Dedifferentiated amniotic fluid mesenchymal stem cell (primary cell): Measurements from ENCODE around the gene KLHL9.

Experiments
- DNase-seq: peaks from one replicate; pipeline ENCODE4 v3.0.0-alpha.2; 2016; ENCODE audit errors: extremely low spot score

KLHL9 gene

GRCh38 chr9:21317956-21318923 is 17.0 kb downstream of the KLHL9 start:
- DNase-seq, result peak; percentile 51

- no peak for DNase-seq
Measured at GRCh38 chr9:21316860-21317259, 18.3 kb downstream of the KLHL9 start.

GRCh38 chr9:21316032-21316842 is 19.0 kb downstream of the KLHL9 start:
- DNase-seq, result no peak

DNA sequence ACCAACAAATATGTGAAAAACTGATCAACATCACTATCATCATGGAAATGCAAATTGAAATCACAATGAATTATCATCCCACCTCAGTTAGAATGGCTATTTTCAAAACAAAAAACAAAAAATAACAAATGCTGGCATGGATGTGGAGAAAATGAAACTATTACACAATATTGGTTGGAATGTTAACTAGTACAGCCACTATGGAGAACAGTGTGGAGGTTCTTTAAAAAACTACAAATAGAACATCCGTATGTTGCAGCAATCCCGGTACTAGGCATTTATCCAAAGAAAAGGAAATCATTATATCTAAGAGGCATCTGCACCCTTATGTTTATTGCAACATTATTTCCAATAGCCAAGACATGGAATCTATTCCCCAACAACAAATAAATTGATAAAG is 21.1 kb downstream of the KLHL9 start:
- DNase-seq, result no peak

DNA sequence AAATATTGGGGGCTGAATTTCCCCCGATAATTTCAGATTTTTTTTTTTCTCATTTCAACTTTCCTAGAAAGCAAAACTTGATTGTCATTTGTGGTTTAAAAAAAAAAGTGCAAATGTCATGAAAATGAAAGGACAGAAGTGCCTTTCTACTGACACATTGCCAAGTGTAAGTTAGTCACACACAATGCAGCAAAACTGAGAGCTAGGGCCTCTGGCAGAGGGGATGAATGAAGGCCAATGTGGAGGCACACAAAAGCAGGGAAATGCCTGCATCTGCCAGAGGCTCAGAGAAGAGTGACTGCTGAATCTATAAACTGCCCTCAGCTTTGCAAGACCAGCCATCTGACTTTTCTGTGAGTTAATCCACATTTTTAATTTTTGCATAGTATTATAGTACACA is 23.3 kb downstream of the KLHL9 start:
- no peak for DNase-seq

- no peak for DNase-seq
Measured at GRCh38 chr9:21305213-21305612, 30.0 kb downstream of the KLHL9 start, which contains the start of gene IFNA5. TSS of gene IFNA5 (minus strand) at chr9:21305313. CDS start at chr9:21305256, 57 bp downstream.

- DNase-seq, result no peak
Measured at GRCh38 chr9:21295992-21296391, 39.2 kb downstream of the KLHL9 start.

- no peak for DNase-seq
Measured at GRCh38 chr9:21294904-21295538, 40.2 kb downstream of the KLHL9 start.

DNA sequence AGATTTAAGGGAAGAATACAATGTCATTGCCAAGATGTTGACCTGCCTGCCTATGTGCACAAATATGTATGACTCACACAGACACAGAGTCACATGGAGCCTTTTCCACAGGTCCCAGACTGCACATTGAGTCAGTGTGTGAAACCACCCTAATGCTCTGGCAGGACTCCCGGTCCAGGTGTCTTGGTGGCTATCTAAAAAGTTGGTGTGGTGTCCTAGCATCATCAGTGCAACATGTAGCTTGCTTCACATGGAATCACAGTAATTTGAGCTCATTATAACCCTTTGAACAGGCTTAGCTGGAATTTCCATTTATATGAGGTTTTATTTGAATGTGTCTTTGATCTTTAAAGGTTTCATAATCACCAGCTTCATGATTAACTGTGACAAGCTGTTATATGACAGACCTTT is 40.8 kb downstream of the KLHL9 start:
- DNase-seq, result no peak

DNA sequence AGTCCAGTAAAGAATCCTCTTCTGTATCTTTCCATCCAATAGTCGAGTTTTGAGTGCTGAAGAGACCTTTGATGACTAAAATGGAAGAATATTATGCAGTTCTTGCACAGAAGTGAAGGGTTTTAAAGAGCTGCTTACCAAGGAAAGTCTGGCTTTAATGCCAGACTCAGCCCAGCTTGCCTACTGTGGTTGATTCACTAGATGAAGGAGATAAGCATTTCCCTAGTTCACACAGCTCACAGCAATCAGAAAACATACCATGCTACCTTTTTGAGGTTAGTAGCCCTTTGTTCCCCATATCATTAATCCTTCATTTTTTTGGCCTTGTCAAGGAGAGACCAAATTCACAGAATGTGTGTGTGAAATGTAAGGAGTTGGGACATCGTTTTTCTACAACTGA is 45.4 kb downstream of the KLHL9 start:
- no peak for DNase-seq

GRCh38 chr9:21287280-21287679 is 47.9 kb downstream of the KLHL9 start:
- DNase-seq, result no peak

DNA sequence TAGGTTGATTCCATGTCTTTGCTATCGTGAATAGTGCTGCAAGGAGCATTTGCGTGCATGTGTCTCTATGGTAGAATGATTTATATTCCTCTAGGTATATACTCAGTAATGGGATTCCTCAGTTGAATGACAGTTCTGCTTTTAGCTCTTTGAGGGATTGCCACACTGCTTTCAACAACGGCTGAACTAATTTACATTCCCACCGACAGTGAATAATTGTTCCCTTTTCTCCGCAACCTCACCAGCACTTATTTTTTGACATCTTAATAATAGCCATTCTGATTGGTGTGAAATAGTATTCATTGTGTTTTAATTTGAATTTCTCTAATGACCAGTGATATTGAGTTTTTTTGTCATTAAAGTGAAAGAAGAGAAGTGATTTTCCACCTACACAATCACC is 48.5 kb downstream of the KLHL9 start:
- no peak for DNase-seq

GRCh38 chr9:21286099-21286498 is 49.1 kb downstream of the KLHL9 start:
- no peak for DNase-seq

DNA sequence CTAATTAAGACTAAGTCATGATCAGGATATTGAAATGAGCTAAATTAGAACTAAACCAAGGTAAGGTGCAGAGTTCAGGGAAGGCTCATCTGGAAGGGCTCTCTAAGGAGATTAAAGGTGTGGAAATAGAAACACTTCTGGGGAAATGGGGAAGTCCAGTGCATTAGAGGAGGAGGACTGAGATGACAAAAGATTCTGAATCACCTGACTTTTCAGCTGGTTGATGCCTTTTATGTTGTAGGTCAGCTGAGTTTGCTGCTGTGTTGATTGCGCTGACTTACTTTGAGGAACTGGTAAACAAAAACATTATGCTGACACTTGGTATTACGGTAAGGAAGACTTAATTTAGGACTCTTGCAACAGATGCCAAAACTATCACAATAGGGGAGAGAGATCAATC is 53.9 kb downstream of the KLHL9 start:
- DNase-seq, result no peak
